Heart right ventricle (tissue), 16 donors: ENCODE results near the gene PWWP2B. TPM values are rescaled to one million over a fixed set of nuclear protein-coding genes. Genes with fewer than 3 reads are reported as not detected.
A peak's percentile ranks its signal among the peaks of the same experiment; 100 is the strongest.

Experiments
- ATAC-seq, 8 donors: fragments of 200-7000 bp; cut with Tn5 transposase; one replicate each; pipeline ENCODE4 v1.9.1; 2020; ENCODE audit warnings: mild to moderate bottlenecking in 8 of 8, moderate library complexity in 8 of 8, moderate number of reproducible peaks in 1 of 8
- DNase-seq, 2 donors: peaks; one replicate each; pipeline ENCODE4 v3.0.0-alpha.2; 2020
- H3K27ac ChIP-seq, 10 donors: fragments of 200-600 bp; sonication (generic) in 2 of 10; one replicate each; pipeline versions ENCODE4 v1.5.0 to v1.8.0; 2020 to 2022; ENCODE audit warnings: mild to moderate bottlenecking in 3 of 10
- H3K27me3 ChIP-seq, 7 donors: fragments of 200-600 bp; one replicate each; pipeline ENCODE4 v1.8.0; 2021 to 2022; ENCODE audit warnings: mild to moderate bottlenecking in 2 of 7
- H3K36me3 ChIP-seq, 9 donors: fragments of 200-600 bp; sonication (generic) in 1 of 9; one replicate each; pipeline versions ENCODE4 v1.5.0 to v1.8.0; 2020 to 2022; ENCODE audit warnings: mild to moderate bottlenecking in 2 of 9
- H3K4me1 ChIP-seq, 9 donors: fragments of 200-600 bp; sonication (generic) in 1 of 9; one replicate each; pipeline versions ENCODE4 v1.5.0 to v1.8.0; 2020 to 2022; ENCODE audit warnings: mild to moderate bottlenecking in 4 of 9
- H3K4me3 ChIP-seq, 10 donors: fragments of 200-600 bp; sonication (generic) in 2 of 10; one replicate each; pipeline versions ENCODE4 v1.5.0 to v1.8.0; 2020 to 2022; ENCODE audit warnings: mild to moderate bottlenecking in 7 of 10, moderate library complexity in 2 of 10
- H3K9me3 ChIP-seq, 11 donors: fragments of 200-600 bp in 10 of 11; sonication (generic) in 2 of 11; one replicate each; pipeline versions ENCODE4 v1.5.0 to v1.8.0; 2013 to 2022; ENCODE audit warnings: mild to moderate bottlenecking in 2 of 11, control low read depth in 1 of 11, moderate library complexity in 1 of 11
- CTCF ChIP-seq, 9 donors: fragments of 200-600 bp; sonication (generic) in 2 of 9; IDR thresholded peaks; one replicate each; pipeline versions ENCODE4 v1.5.0 to v1.8.0; 2021 to 2022; ENCODE audit warnings: antibody characterized with exemption in 9 of 9, mild to moderate bottlenecking in 5 of 9, moderate library complexity in 1 of 9
- WGBS, 2 donors: extraction: QIAGEN DNeasy Blood & Tissue Kit; methylation state at CpG; one replicate each; pipeline ENCODE4 v1.1.7; 2013; ENCODE audit warnings: inconsistent platforms in 1 of 2; 5-methylcytosine and 5-hydroxymethylcytosine counted together
- intact Hi-C, 10 donors: fragments of 100-400 bp; cut with DNase I; formaldehyde crosslinking; loops; one replicate each; pipeline versions ENCODE4 v1.11.1 to v1.14.2; 2022
- polyA plus RNA-seq, 2 donors: library from polyadenylated mRNA; stranded (reverse); fragments of 200-250 nt; gene quantifications; one replicate each; pipeline ENCODE4 v1.2.3, GENCODE V29; 2013
- total RNA-seq, 10 donors: library from RNA; stranded (reverse); fragmentation: NEBNext Ultra II Directional in 3 of 10; extraction: Animal tissue kit (Norgen Biotek cat#: 25700) in 3 of 10; gene quantifications; one replicate each; pipeline versions ENCODE4 v1.2.1 to v1.2.4, GENCODE V29; 2021 to 2023
- donor health status: Arrhythmogenic right ventricular cardiomyopathy.
- donor health status: ischemic (EF 13 %, LVEDD 7.1; RV severe dilation, severe dysfunction).
- donor health status: healthy with polysubstance abuse.
- donor health status: DM: no; HTN: yes; CAD: no.
- donor health status: DM: no; HTN: no; CAD: no.
- donor health status: ischemic (EF 25% LVEDD 6.9; RV normal size, moderate dysfunction).
- donor health status: ischemic (EF 25% LVEDD 5.7; RV mildly dilated, moderate dysfunction).
- donor health status: healthy.
- donor health status: DM: yes; HTN: yes; CAD: no.
- donor health status: Ischemic cardiomyopathy.
- donor health status: ischemic (EF 35%, LVEDD 5.7; RV mildly dilated, moderate dysfunction).
- donor health status: nonischemic (EF 11% LVEDD 7.7; RV severe dilation, severe dysfunction).
- donor health status: DM: yes; HTN: yes; CAD: no.
- donor health status: PGD.
- donor health status: ischemic (EF 29% LVEDD 5.4; RV normal size, mild dysfunction).
- donor health status: nonischemic (EF 23%, LVEDD 6.1; RV moderate dilation, normal function).

The PWWP2B gene
- total and polyA plus RNA-seq, 12 donors, result 11.1 to 21.3 (median 15.0) TPM

- ATAC-seq (peak in 1 of 8 donors; percentile 1), DNase-seq (peak in 1 of 2 donors; percentile 16)
- Histone ChIP-seq H3K9me3 (no peaks in the 10 kb centered on the region), H3K27me3 (peaks cover 0 to 6% (median 0%) of the 10 kb centered on the region in 7 donors), H3K4me1 (peaks cover 7 to 34% (median 28%) of the 10 kb centered on the region in 9 donors), H3K27ac (peak overlapping the region in 1 of 10 donors; percentile 48), H3K36me3 (no peaks in the 10 kb centered on the region), H3K4me3 (no peak overlapping the region)
- WGBS, 2 donors, result 86 to 91% methylated on average over 18 of the region's 18 CpGs
- intact Hi-C loops, result loop anchor here (2.0 to 10.0 kb wide), 8 partner anchors 61 to 229 kb away; no protein-coding TSS in a partner anchor
- TF ChIP-seq CTCF (IDR thresholded peaks at IDR 0.05), result no peak
Measured at GRCh38 chr10:132451506-132452215, 54.7 kb downstream of the PWWP2B start.

- Histone ChIP-seq H3K4me3 (no peak overlapping the region), H3K36me3 (no peaks in the 10 kb centered on the region), H3K27me3 (peaks cover 0 to 6% (median 0%) of the 10 kb centered on the region in 7 donors), H3K4me1 (peaks cover 7 to 28% (median 23%) of the 10 kb centered on the region in 9 donors), H3K9me3 (no peaks in the 10 kb centered on the region), H3K27ac (peak overlapping the region in 1 of 10 donors; percentile 48)
- WGBS, 2 donors, result 87 to 88% methylated on average over 14 of the region's 14 CpGs
- intact Hi-C loops, result loop anchor here (2.0 to 10.0 kb wide), 8 partner anchors 61 to 230 kb away; no protein-coding TSS in a partner anchor
- ATAC-seq (peak in 6 of 8 donors; percentile 3 to 59 (median 46)), DNase-seq (peak in 1 of 2 donors; percentile 35)
- peak in 7 of 9 donors; percentile 26 to 49 (median 34) for TF ChIP-seq CTCF (IDR thresholded peaks at IDR 0.05)
Measured at GRCh38 chr10:132452216-132452650, 55.2 kb downstream of the PWWP2B start.

GRCh38 chr10:132452651-132453469, 55.9 kb downstream of the PWWP2B start:
- intact Hi-C loops, result loop anchor here (1.0 to 10.0 kb wide), 10 partner anchors 62 to 231 kb away; no protein-coding TSS in a partner anchor
- Histone ChIP-seq H3K4me3 (peak overlapping the region in 8 of 10 donors; percentile 10 to 37 (median 22)), H3K36me3 (no peaks in the 10 kb centered on the region), H3K27ac (peak overlapping the region in 2 of 10 donors; percentile 15 to 48), H3K27me3 (peaks cover 0 to 8% (median 3%) of the 10 kb centered on the region in 7 donors), H3K4me1 (peaks cover 7 to 22% (median 18%) of the 10 kb centered on the region in 9 donors), H3K9me3 (no peaks in the 10 kb centered on the region)
- TF ChIP-seq CTCF (IDR thresholded peaks at IDR 0.05), result peak; percentile 90 to 98 (median 97)
- 8 to 9% methylated on average over 45 of the region's 45 CpGs for WGBS, 2 donors
- DNase-seq, result peak; percentile 79 to 88
- ATAC-seq, result peak; percentile 76 to 90 (median 85)

- peaks cover 0 to 14% (median 6%) of the 10 kb centered on the region in 7 donors for H3K27me3 ChIP-seq
- no peaks in the 10 kb centered on the region for H3K9me3 ChIP-seq
- H3K4me1 ChIP-seq, result peaks cover 7 to 21% (median 17%) of the 10 kb centered on the region in 9 donors
- 58 to 65% methylated on average over 15 of the region's 15 CpGs for WGBS, 2 donors
- DNase-seq, result no peak
- TF ChIP-seq CTCF (IDR thresholded peaks at IDR 0.05), result peak in 2 of 9 donors; percentile 2 to 32
- peak overlapping the region in 2 of 10 donors; percentile 15 to 48 for H3K27ac ChIP-seq
- peak in 6 of 8 donors; percentile 1 to 5 (median 3) for ATAC-seq
- H3K36me3 ChIP-seq, result no peaks in the 10 kb centered on the region
- peak overlapping the region in 7 of 10 donors; percentile 16 to 37 (median 23) for H3K4me3 ChIP-seq
- intact Hi-C loops, result loop anchor here (1.0 to 10.0 kb wide), 10 partner anchors 63 to 231 kb away; no protein-coding TSS in a partner anchor
Measured at GRCh38 chr10:132453470-132453861, 56.5 kb downstream of the PWWP2B start.
